H9 (cell line): Measurements from ENCODE around the gene SLC9A2. TPM values are rescaled to one million over a fixed set of nuclear protein-coding genes. Genes with fewer than 3 reads are reported as not detected.

ENCODE experiments used
- DNase-seq: peaks from one replicate; pipeline ENCODE4 v3.0.0-alpha.2; 2017
- H2AFZ ChIP-seq: one replicate; pipeline ENCODE4 v1.6.1; 2013; ENCODE audit warnings: mild to moderate bottlenecking, low read length, control low read depth, moderate library complexity
- H2AK5ac ChIP-seq: 2 replicates; pipeline ENCODE4 v1.6.1; 2013; ENCODE audit warnings: low read length, control low read depth, mixed read lengths; ENCODE audit not compliant: insufficient read length
- H2BK120ac ChIP-seq: one replicate; pipeline ENCODE4 v1.6.1; 2013; ENCODE audit warnings: low read depth, mild to moderate bottlenecking, low read length, control low read depth, inconsistent platforms; ENCODE audit not compliant: poor library complexity, severe bottlenecking
- H2BK12ac ChIP-seq: 2 replicates; pipeline ENCODE4 v1.6.1; 2013; ENCODE audit warnings: low read length, control low read depth, mixed read lengths, low read depth; ENCODE audit not compliant: insufficient read length
- H2BK15ac ChIP-seq: 2 replicates; pipeline ENCODE4 v1.6.1; 2013; ENCODE audit warnings: low read depth, low read length, control low read depth
- H2BK20ac ChIP-seq: one replicate; pipeline ENCODE4 v1.6.1; 2013; ENCODE audit warnings: low read depth, mild to moderate bottlenecking, low read length, control low read depth, inconsistent platforms; ENCODE audit not compliant: poor library complexity, severe bottlenecking
- H2BK5ac ChIP-seq: 2 replicates; pipeline ENCODE4 v1.6.1; 2013; ENCODE audit warnings: low read length, control low read depth, mixed read lengths; ENCODE audit not compliant: insufficient read length
- H3K14ac ChIP-seq: 2 replicates; pipeline ENCODE4 v1.6.1; 2013; ENCODE audit warnings: low read length, control low read depth; ENCODE audit not compliant: insufficient read depth
- H3K18ac ChIP-seq: 2 replicates; pipeline ENCODE4 v1.6.1; 2013; ENCODE audit warnings: low read depth, mild to moderate bottlenecking, mixed read lengths, low read length, control low read depth; ENCODE audit not compliant: insufficient read length
- H3K23ac ChIP-seq: 2 replicates; pipeline ENCODE4 v1.6.1; 2013; ENCODE audit warnings: low read length, control low read depth, mixed read lengths, low read depth; ENCODE audit not compliant: insufficient read length
- H3K23me2 ChIP-seq: 2 replicates; pipeline ENCODE4 v1.6.1; 2013; ENCODE audit warnings: low read depth, mild to moderate bottlenecking, mixed read lengths, low read length, control low read depth; ENCODE audit not compliant: insufficient read length, poor library complexity, severe bottlenecking
- H3K27ac ChIP-seq: 2 replicates; pipeline ENCODE4 v1.5.1; 2013; ENCODE audit warnings: low read length, control low read depth, mixed read lengths, low read depth; ENCODE audit not compliant: insufficient read length
- H3K27me3 ChIP-seq: 2 replicates; pipeline ENCODE4 v1.6.1; 2013; ENCODE audit warnings: low read length, control low read depth, inconsistent platforms; ENCODE audit not compliant: insufficient read depth
- H3K4ac ChIP-seq: 2 replicates; pipeline ENCODE4 v1.6.1; 2013; ENCODE audit warnings: low read depth, mild to moderate bottlenecking, control low read depth, inconsistent platforms, low read length, moderate library complexity
- H3K4me1 ChIP-seq: 2 replicates; pipeline ENCODE4 v1.6.1; 2013; ENCODE audit warnings: low read length, control low read depth, inconsistent platforms; ENCODE audit not compliant: insufficient read depth
- H3K4me2 ChIP-seq: 2 replicates; pipeline ENCODE4 v1.6.1; 2013; ENCODE audit warnings: low read length, control low read depth, mixed read lengths; ENCODE audit not compliant: insufficient read length, insufficient read depth
- H3K56ac ChIP-seq: 2 replicates; pipeline ENCODE4 v1.6.1; 2013; ENCODE audit warnings: low read depth, mild to moderate bottlenecking, mixed read lengths, low read length, control low read depth; ENCODE audit not compliant: insufficient read length
- H3K79me1 ChIP-seq: 2 replicates; pipeline ENCODE4 v1.6.1; 2013; ENCODE audit warnings: low read depth, mild to moderate bottlenecking, moderate library complexity, low read length, control low read depth, inconsistent platforms; ENCODE audit not compliant: insufficient read depth, poor library complexity, severe bottlenecking
- H3K79me2 ChIP-seq: 2 replicates; pipeline ENCODE4 v1.6.1; 2013; ENCODE audit warnings: low read length, control low read depth, inconsistent platforms; ENCODE audit not compliant: insufficient read depth
- H3K9ac ChIP-seq: 2 replicates; pipeline ENCODE4 v1.6.1; 2013; ENCODE audit warnings: low read length, control low read depth, mixed read lengths; ENCODE audit not compliant: insufficient read length; ENCODE audit errors: extremely low read depth
- H3K9me3 ChIP-seq: one replicate; pipeline ENCODE4 v1.6.1; 2013; ENCODE audit warnings: low read depth, low read length, inconsistent platforms; ENCODE audit not compliant: control insufficient read depth
- H3T11ph ChIP-seq: one replicate; pipeline ENCODE4 v1.6.1; 2013; ENCODE audit warnings: mild to moderate bottlenecking, low read length, control low read depth, inconsistent platforms
- H4K20me1 ChIP-seq: one replicate; pipeline ENCODE4 v1.6.1; 2013; ENCODE audit not compliant: control insufficient read depth, insufficient read length, insufficient read depth
- H4K5ac ChIP-seq: 2 replicates; pipeline ENCODE4 v1.6.1; 2013; ENCODE audit warnings: low read depth, mild to moderate bottlenecking, mixed read lengths, low read length, control low read depth; ENCODE audit not compliant: insufficient read length
- H4K8ac ChIP-seq: replicated peaks from 2 replicates; pipeline ENCODE4 v1.6.1; 2013; ENCODE audit warnings: low read length, control low read depth, mixed read lengths, low read depth; ENCODE audit not compliant: insufficient read length
- H4K91ac ChIP-seq: 2 replicates; pipeline ENCODE4 v1.6.1; 2013; ENCODE audit warnings: low read depth, mild to moderate bottlenecking, moderate library complexity, mixed read lengths, low read length, control low read depth; ENCODE audit not compliant: insufficient read length
- H3K27ac Mint-ChIP-seq, 3 experiments: 2 replicates in 2 of 3; 3 replicates in 1 of 3; pipeline ENCODE4 v1.8.0; 2020 to 2021; ENCODE audit warnings: mixed read lengths in 3 of 3, mild to moderate bottlenecking in 1 of 3, moderate library complexity in 1 of 3
- H3K27me3 Mint-ChIP-seq: 2 replicates; pipeline ENCODE4 v1.8.0; 2021; ENCODE audit warnings: low read depth, mild to moderate bottlenecking, moderate library complexity, mixed read lengths
- H3K36me3 Mint-ChIP-seq, 3 experiments: 2 replicates in 2 of 3; 3 replicates in 1 of 3; pipeline ENCODE4 v1.8.0; 2020 to 2021; ENCODE audit warnings: low read depth in 3 of 3, mixed read lengths in 3 of 3; ENCODE audit not compliant: insufficient read depth in 1 of 3
- H3K4me1 Mint-ChIP-seq, 2 experiments: 2 replicates each; pipeline ENCODE4 v1.8.0; 2020; ENCODE audit warnings: mixed read lengths in 2 of 2
- H3K4me3 Mint-ChIP-seq, 2 experiments: 2 replicates in 1 of 2; 3 replicates in 1 of 2; pipeline ENCODE4 v1.8.0; 2020 to 2021; ENCODE audit warnings: mild to moderate bottlenecking in 2 of 2, mixed read lengths in 2 of 2, moderate library complexity in 1 of 2
- H3K9me3 Mint-ChIP-seq, 2 experiments: 2 replicates in 1 of 2; 3 replicates in 1 of 2; pipeline ENCODE4 v1.8.0; 2020; ENCODE audit warnings: mild to moderate bottlenecking in 2 of 2, mixed read lengths in 2 of 2, moderate library complexity in 1 of 2
- WGBS: extraction: QIAGEN DNeasy Blood & Tissue Kit; methylation state at CpG from one replicate; pipeline ENCODE4 v1.1.7; 2013; ENCODE audit warnings: missing lambda C conversion rate, low lambda C conversion rate, mixed read lengths; ENCODE audit not compliant: insufficient read length; ENCODE audit errors: extremely low coverage; 5-methylcytosine and 5-hydroxymethylcytosine counted together
- total RNA-seq: library from RNA; stranded (reverse); gene quantifications from 2 replicates; pipeline ENCODE4 v1.2.1, GENCODE V29; 2021
- TF ChIP-seq, protein P1 (sequence below): fragments of 200-600 bp; sonication (generic); conservative IDR thresholded peaks from 3 replicates; pipeline ENCODE4 v1.8.0; 2021; ENCODE audit warnings: antibody characterized with exemption, mild to moderate bottlenecking

Gene SLC9A2
- total RNA-seq, 1 experiment from 2014 or later = 0.04 TPM

DNA sequence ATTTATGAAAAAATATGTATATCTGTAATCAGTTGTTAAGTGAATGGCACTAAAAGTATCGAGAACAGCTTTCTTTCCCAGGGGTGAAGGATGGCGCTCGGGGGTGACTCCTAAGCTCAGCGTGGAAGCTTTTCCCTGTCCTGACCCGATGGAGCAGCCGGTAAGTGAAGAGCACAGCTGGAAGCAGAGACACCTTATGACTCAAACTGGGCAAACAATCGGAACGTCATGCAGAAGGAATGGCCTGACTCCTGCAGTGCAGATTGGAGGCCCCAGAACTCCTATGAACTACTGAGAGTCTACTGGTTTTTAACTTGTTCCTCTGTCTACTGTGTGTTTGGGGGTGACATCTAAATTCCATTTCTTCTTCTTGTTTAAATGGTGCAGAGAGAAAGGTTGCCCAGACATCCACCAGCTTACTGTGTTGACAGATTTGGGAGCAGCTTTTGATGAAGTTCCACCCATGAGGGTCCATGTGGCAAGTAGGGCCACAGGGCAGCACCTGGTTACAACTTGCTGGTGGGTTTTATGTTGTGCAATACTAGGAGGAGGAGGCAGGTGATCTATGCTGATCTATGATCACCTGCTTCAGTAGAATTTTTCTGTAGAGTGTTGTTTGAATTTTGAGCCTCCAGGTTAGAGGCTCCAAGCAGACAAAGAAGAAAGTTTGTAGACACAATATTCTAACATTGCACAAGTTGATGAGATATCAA is 89.7 kb downstream of the SLC9A2 start:
- Histone ChIP-seq H3K79me1 (no peaks in the 10 kb centered on the region), H3K4me1 (no peaks in the 10 kb centered on the region), H3K18ac (no peak overlapping the region), H3K23me2 (no peaks in the 10 kb centered on the region), H4K5ac (no peak overlapping the region), H2AK5ac (no peak overlapping the region), H3K56ac (no peak overlapping the region), H2BK15ac (no peak overlapping the region), H2BK5ac (no peak overlapping the region), H3K27me3 (no peaks in the 10 kb centered on the region), H4K20me1 (no peaks in the 10 kb centered on the region), H3K23ac (no peak overlapping the region), H2BK12ac (no peak overlapping the region), H3K9ac (no peak overlapping the region), H3T11ph (no peak overlapping the region), H3K9me3 (no peaks in the 10 kb centered on the region), H3K4me2 (no peak overlapping the region), H4K8ac (no peak overlapping the region), H4K91ac (no peak overlapping the region), H2BK20ac (no peak overlapping the region), H2BK120ac (no peak overlapping the region), H3K14ac (no peak overlapping the region), H3K27ac (no peak overlapping the region), H2AFZ (no peak overlapping the region), H3K79me2 (no peaks in the 10 kb centered on the region), H3K4ac (no peak overlapping the region)
- Mint-ChIP-seq H3K4me3 (no peak overlapping the region), H3K9me3 (no peaks in the 10 kb centered on the region), H3K36me3 (no peaks in the 10 kb centered on the region), H3K4me1 (peaks cover 14 to 16% of the 10 kb centered on the region in 2 experiments), H3K27me3 (no peaks in the 10 kb centered on the region), H3K27ac (no peak overlapping the region)
- WGBS = no CpG with 5 or more reads among the region's 8 CpGs
- TF ChIP-seq, protein P1, sequence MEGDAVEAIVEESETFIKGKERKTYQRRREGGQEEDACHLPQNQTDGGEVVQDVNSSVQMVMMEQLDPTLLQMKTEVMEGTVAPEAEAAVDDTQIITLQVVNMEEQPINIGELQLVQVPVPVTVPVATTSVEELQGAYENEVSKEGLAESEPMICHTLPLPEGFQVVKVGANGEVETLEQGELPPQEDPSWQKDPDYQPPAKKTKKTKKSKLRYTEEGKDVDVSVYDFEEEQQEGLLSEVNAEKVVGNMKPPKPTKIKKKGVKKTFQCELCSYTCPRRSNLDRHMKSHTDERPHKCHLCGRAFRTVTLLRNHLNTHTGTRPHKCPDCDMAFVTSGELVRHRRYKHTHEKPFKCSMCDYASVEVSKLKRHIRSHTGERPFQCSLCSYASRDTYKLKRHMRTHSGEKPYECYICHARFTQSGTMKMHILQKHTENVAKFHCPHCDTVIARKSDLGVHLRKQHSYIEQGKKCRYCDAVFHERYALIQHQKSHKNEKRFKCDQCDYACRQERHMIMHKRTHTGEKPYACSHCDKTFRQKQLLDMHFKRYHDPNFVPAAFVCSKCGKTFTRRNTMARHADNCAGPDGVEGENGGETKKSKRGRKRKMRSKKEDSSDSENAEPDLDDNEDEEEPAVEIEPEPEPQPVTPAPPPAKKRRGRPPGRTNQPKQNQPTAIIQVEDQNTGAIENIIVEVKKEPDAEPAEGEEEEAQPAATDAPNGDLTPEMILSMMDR = no peak
- DNase-seq = no peak
